Measurements from ENCODE around the gene ACTR10.

Gene ACTR10

DNA sequence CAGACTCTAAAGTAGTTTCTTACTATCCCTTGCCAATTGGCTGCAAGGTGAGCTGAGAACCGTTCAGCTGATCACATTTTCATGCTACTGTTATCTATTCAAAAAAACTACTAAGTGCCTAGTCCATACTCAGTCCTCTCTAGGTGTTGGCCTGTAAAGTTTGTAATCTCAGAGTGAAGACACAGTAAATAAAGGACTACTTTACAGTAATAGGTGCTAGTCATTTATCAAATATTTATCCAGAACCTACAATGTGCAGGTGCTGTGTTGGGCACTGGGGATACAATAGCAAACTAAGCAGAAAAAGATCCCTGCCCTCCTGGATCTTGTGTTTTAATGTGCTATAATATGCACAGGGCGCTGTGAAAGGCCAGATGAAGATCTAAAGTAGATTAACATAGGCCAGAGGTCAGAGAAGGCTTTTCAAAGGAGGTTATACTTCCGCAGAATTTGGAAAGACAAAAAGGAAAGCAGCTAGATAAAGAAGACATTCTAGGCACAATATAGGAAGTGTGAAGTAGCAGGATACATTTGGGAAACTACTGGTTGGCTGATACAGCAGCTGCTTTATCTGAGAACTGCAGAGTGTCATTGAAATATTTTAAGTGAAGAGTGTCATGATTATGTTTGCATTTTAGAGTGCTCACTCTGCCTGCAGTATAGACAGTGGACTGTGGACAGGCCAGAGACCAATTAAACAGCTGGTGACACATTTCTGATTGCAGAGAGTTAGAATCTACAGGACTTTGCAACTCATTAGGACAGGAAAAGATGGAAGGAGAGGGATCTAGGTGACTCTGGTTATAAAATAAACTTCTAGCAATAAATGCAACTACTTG lies 8.0 kb upstream of the ACTR10 start:
- DNase-seq (ENCODE audit: low spot score in 2 of 2) (no peak), ATAC-seq (replicated peaks; ENCODE audit: extremely low read depth, poor library complexity, severe bottlenecking) (no peak)
- Mint-ChIP-seq H3K4me3 (no peak overlapping the region), H3K4me1 (peaks cover 5% of the 10 kb centered on the region), H3K36me3 (ENCODE audit: insufficient read depth) (no peaks in the 10 kb centered on the region), H3K27me3 (peaks cover under 1% of the 10 kb centered on the region), H3K9me3 (no peaks in the 10 kb centered on the region), H3K27ac (ENCODE audit: low read depth) (no peak overlapping the region)

DNA sequence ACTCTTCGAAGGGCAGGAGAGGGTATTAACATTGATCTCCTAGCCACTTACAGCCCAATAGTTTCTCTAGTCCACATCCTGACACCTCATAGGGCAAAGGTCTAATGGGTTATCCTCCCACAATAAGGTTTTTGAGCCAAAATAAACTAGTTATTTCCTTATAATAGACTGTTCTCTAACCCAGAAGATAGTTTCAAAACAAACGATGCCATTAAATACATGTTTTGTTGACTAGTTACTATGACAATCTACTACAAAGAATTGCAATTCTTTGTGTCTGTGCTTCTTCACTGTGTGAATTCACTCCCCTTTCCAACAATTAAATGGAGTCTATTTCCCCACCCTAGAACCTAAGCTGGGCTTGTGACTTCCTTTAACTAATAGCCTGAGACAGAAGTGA lies 6.4 kb upstream of the ACTR10 start:
- no peak overlapping the region for H3K4me3 Mint-ChIP-seq
- no peak for ATAC-seq (replicated peaks; ENCODE audit: extremely low read depth, poor library complexity, severe bottlenecking)
- no peak for DNase-seq (ENCODE audit: low spot score in 2 of 2)

GRCh38 chr14:58196198-58196597 lies 3.8 kb upstream of the ACTR10 start:
- ATAC-seq (replicated peaks; ENCODE audit: extremely low read depth, poor library complexity, severe bottlenecking), result no peak
- Mint-ChIP-seq H3K4me1 (peaks cover 39% of the 10 kb centered on the region), H3K4me3 (no peak overlapping the region), H3K27me3 (no peaks in the 10 kb centered on the region), H3K27ac (ENCODE audit: low read depth) (peak overlapping the region; percentile 96), H3K36me3 (ENCODE audit: insufficient read depth) (peaks cover 11% of the 10 kb centered on the region), H3K9me3 (no peaks in the 10 kb centered on the region)
- DNase-seq (ENCODE audit: low spot score in 2 of 2), result no peak

More for the DNA sequence above, 6.4 kb upstream of the ACTR10 start:
- no peaks in the 10 kb centered on the region for H3K9me3 Mint-ChIP-seq
- no peaks in the 10 kb centered on the region for H3K27me3 Mint-ChIP-seq
- H3K4me1 Mint-ChIP-seq, result peaks cover 18% of the 10 kb centered on the region
- H3K36me3 Mint-ChIP-seq (ENCODE audit: insufficient read depth), result peaks cover 2% of the 10 kb centered on the region
- no peak overlapping the region for H3K27ac Mint-ChIP-seq (ENCODE audit: low read depth)

- peak overlapping the region; percentile 94 for H3K4me3 Mint-ChIP-seq
- H3K9me3 Mint-ChIP-seq, result no peaks in the 10 kb centered on the region
- H3K4me1 Mint-ChIP-seq, result peaks cover 49% of the 10 kb centered on the region
- ATAC-seq (replicated peaks; ENCODE audit: extremely low read depth, poor library complexity, severe bottlenecking) (peak; percentile 30), DNase-seq (ENCODE audit: low spot score in 2 of 2) (peak in 1 of 2 donors; percentile 25)
- H3K27me3 Mint-ChIP-seq, result no peaks in the 10 kb centered on the region
- peak overlapping the region; percentile 96 for H3K27ac Mint-ChIP-seq (ENCODE audit: low read depth)
- peaks cover 16% of the 10 kb centered on the region for H3K36me3 Mint-ChIP-seq (ENCODE audit: insufficient read depth)
These were observed 1.9 kb upstream of the ACTR10 start for GRCh38 chr14:58198086-58198485.

DNA sequence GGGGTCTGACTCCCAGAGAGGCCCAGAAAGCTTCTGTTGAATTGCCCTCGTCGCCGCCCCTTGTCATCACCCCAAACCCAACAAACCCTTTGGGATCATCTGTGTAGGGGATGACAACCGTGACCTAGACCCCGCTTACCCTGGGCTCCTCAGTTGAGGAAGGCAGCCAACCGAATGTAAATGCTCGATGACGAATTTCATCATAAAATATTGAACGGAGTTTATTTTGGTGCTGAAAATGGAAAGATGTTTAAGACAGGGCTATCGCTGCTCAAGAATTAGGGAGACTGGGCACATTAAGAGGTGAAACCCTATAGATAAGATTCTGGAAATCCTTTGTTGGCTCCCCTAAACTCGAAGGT lies 512 bp downstream of the ACTR10 start:
- Mint-ChIP-seq H3K36me3 (ENCODE audit: insufficient read depth) (peaks cover 28% of the 10 kb centered on the region), H3K4me3 (peak overlapping the region; percentile 94), H3K27me3 (no peaks in the 10 kb centered on the region), H3K4me1 (peaks cover 49% of the 10 kb centered on the region), H3K9me3 (no peaks in the 10 kb centered on the region), H3K27ac (ENCODE audit: low read depth) (peak overlapping the region; percentile 96)
- DNase-seq (ENCODE audit: low spot score in 2 of 2), result no peak
- peak; percentile 15 for ATAC-seq (replicated peaks; ENCODE audit: extremely low read depth, poor library complexity, severe bottlenecking)

GRCh38 chr14:58200846-58201245 lies 897 bp downstream of the ACTR10 start:
- no peaks in the 10 kb centered on the region for H3K9me3 Mint-ChIP-seq
- no peaks in the 10 kb centered on the region for H3K27me3 Mint-ChIP-seq
- H3K4me1 Mint-ChIP-seq, result peaks cover 49% of the 10 kb centered on the region
- H3K36me3 Mint-ChIP-seq (ENCODE audit: insufficient read depth), result peaks cover 29% of the 10 kb centered on the region
- peak overlapping the region; percentile 96 for H3K27ac Mint-ChIP-seq (ENCODE audit: low read depth)
- ATAC-seq (replicated peaks; ENCODE audit: extremely low read depth, poor library complexity, severe bottlenecking), result no peak
- H3K4me3 Mint-ChIP-seq, result peak overlapping the region; percentile 94
- DNase-seq (ENCODE audit: low spot score in 2 of 2), result no peak

- Mint-ChIP-seq H3K4me1 (peaks cover 6% of the 10 kb centered on the region), H3K27ac (ENCODE audit: low read depth) (no peak overlapping the region), H3K9me3 (peaks cover 5% of the 10 kb centered on the region), H3K27me3 (no peaks in the 10 kb centered on the region), H3K4me3 (no peak overlapping the region), H3K36me3 (ENCODE audit: insufficient read depth) (peaks cover 52% of the 10 kb centered on the region)
- ATAC-seq (replicated peaks; ENCODE audit: extremely low read depth, poor library complexity, severe bottlenecking) (no peak), DNase-seq (ENCODE audit: low spot score in 2 of 2) (no peak)
These were observed 13.2 kb downstream of the ACTR10 start for GRCh38 chr14:58213176-58213575.

DNA sequence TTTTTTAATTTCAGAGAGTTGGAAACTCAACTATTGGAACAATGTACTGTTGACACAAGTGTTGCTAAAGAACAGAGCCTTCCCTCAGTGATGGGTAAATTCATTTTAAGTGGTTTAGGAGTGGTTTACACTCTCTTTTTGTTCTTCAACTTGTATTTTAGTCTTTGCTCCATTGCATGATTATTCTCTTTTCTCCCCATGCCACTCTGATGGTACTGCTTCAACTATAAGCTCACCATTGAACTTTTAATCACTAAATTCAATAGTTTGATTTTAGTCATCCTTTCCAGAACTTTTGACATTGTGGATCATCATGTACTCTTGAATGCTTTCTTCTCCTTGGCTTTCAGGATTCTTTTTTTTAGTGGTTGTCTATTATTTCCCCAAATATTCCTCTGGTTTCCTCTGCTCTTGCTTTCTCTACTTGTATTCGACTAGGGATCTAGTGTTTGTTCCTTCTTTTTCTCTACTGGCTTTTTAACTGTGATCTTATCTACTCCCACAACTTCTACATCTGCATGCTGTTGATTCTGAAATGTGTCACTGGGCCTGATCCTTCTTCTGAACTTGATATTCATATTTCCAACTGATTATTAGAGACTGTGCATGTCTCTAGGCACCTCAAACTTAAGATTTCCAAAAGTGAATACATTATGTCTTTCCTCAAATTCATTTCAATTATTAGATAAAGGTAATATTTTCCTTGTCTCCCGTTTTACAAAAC lies 15.4 kb downstream of the ACTR10 start:
- H3K36me3 Mint-ChIP-seq (ENCODE audit: insufficient read depth), result peaks cover 37% of the 10 kb centered on the region
- no peak for ATAC-seq (replicated peaks; ENCODE audit: extremely low read depth, poor library complexity, severe bottlenecking)
- no peak for DNase-seq (ENCODE audit: low spot score in 2 of 2)
- no peak overlapping the region for H3K4me3 Mint-ChIP-seq
- H3K4me1 Mint-ChIP-seq, result peaks cover 8% of the 10 kb centered on the region
- H3K27ac Mint-ChIP-seq (ENCODE audit: low read depth), result peak overlapping the region; percentile 1
- peaks cover 5% of the 10 kb centered on the region for H3K9me3 Mint-ChIP-seq
- H3K27me3 Mint-ChIP-seq, result no peaks in the 10 kb centered on the region

DNA sequence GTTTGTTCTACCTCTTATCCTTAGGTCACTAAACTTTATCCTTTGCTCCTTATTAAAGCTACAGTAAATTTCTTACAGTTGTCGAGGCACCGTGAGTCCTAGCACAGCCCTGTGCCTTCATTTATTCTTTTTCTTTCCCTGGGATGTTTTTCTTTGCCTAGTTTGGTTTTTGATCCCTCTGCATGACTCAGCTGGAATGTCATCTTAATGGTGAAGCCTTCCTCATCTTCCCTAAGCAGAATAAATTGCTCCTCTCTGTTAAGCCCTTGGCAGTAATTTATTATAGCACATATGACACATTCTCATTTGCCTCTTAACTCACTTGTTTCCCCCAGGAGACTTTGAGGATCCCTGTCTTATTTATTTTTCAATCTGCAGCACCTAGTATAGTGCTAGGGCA lies 16.6 kb downstream of the ACTR10 start:
- DNase-seq (ENCODE audit: low spot score in 2 of 2) (no peak), ATAC-seq (replicated peaks; ENCODE audit: extremely low read depth, poor library complexity, severe bottlenecking) (no peak)
- no peak overlapping the region for H3K27ac Mint-ChIP-seq (ENCODE audit: low read depth)
- peaks cover 5% of the 10 kb centered on the region for H3K9me3 Mint-ChIP-seq
- peaks cover 12% of the 10 kb centered on the region for H3K4me1 Mint-ChIP-seq
- H3K4me3 Mint-ChIP-seq, result no peak overlapping the region
- no peaks in the 10 kb centered on the region for H3K27me3 Mint-ChIP-seq
- H3K36me3 Mint-ChIP-seq (ENCODE audit: insufficient read depth), result peaks cover 30% of the 10 kb centered on the region

DNA sequence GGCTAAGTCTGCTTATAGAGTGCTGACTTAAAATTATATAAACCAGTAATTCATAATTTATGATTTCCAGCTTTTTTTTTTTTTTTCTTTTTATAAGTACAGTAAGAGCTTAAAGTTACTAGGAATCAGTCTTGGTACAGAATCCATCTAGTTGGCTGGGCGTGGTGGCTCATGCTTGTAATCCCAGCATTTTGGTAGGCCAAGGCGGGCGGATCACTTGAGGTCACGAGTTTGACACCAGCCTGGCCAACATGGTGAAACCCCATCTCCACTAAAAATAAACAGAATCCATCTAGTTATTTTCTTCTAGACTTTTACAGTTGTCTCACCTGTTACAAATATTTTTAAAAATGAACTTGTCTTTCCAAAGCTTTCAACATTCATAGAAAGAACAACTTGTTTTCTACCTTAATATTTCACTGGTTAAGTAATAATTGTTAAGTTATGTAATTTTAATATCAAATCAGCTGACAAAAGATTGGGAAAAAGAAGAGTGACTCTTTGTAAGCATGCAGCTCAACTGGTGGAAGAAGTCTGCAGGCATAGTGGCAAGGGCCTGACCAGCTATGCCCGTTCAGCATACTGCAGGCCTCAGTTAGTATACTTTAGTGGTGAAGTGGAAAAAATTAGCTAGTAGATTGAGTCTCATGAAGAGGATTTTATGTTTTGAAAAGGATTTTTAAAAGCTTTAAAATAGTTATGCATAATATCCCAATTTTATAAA lies 27.3 kb downstream of the ACTR10 start:
- no peak overlapping the region for H3K27ac Mint-ChIP-seq (ENCODE audit: low read depth)
- H3K4me1 Mint-ChIP-seq, result peaks cover 4% of the 10 kb centered on the region
- no peak for ATAC-seq (replicated peaks; ENCODE audit: extremely low read depth, poor library complexity, severe bottlenecking)
- no peaks in the 10 kb centered on the region for H3K9me3 Mint-ChIP-seq
- H3K27me3 Mint-ChIP-seq, result no peaks in the 10 kb centered on the region
- no peak overlapping the region for H3K4me3 Mint-ChIP-seq
- no peak for DNase-seq (ENCODE audit: low spot score in 2 of 2)
- peaks cover 11% of the 10 kb centered on the region for H3K36me3 Mint-ChIP-seq (ENCODE audit: insufficient read depth)

DNA sequence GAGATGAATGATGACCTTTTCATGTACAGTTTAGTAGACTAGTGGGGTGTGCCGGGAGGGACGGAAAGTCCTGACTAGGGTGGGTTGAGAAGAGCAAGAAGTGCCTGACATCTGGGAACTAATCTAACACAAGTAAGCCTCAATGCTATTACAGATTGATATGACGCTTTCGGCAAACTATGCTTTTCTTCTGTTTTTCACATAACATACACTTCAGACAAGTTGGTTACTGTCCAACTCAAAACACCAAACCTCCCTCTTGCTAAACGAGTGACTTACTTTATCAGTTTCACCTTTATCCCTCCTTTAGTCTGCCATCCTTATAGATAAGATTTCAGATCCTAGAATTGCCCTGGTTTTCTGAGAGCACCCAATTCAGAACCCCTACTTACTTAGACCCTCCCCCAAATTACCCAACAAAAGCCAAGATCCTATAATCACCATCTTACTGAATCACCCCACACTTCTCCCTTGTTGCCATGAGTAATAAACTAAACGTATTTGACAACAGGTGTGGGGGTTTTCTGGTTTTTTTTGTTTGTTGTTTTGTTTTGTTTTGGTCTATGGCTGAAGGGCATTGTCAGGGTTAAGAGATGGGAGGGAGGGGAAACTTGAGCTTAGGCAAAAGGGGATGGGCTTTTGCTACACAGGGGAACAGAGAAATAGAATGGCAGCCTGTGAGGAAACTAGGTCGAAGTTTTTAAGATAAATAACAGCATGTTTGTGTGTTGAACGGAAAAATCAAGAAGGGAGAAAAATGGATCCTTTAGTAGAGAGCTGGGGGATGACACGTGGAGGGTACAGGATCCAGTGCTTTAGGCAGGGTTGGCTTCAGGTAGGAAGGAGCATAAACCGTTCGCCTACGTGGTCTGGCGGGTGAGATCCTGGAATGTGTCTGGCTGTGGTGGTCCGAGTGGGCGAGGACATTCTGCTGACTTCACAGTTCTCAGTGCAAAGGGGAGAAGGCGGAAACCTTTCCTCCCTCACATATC lies 38.6 kb downstream of the ACTR10 start:
- DNase-seq (ENCODE audit: low spot score in 2 of 2), result no peak
- H3K9me3 Mint-ChIP-seq, result no peaks in the 10 kb centered on the region
- ATAC-seq (replicated peaks; ENCODE audit: extremely low read depth, poor library complexity, severe bottlenecking), result peak; percentile 16
- no peak overlapping the region for H3K4me3 Mint-ChIP-seq
- H3K36me3 Mint-ChIP-seq (ENCODE audit: insufficient read depth), result peaks cover 11% of the 10 kb centered on the region
- H3K4me1 Mint-ChIP-seq, result peaks cover 6% of the 10 kb centered on the region
- H3K27ac Mint-ChIP-seq (ENCODE audit: low read depth), result no peak overlapping the region
- H3K27me3 Mint-ChIP-seq, result no peaks in the 10 kb centered on the region
